ENCODE results near the gene SDE2. TPM values are rescaled to one million over a fixed set of nuclear protein-coding genes. Genes with fewer than 3 reads are reported as not detected.
A peak's percentile ranks its signal among the peaks of the same experiment; 100 is the strongest.

SDE2 gene
- total RNA-seq, 6 experiments from 2014 or later, result 7.1 to 10.9 (median 8.6) TPM

DNA sequence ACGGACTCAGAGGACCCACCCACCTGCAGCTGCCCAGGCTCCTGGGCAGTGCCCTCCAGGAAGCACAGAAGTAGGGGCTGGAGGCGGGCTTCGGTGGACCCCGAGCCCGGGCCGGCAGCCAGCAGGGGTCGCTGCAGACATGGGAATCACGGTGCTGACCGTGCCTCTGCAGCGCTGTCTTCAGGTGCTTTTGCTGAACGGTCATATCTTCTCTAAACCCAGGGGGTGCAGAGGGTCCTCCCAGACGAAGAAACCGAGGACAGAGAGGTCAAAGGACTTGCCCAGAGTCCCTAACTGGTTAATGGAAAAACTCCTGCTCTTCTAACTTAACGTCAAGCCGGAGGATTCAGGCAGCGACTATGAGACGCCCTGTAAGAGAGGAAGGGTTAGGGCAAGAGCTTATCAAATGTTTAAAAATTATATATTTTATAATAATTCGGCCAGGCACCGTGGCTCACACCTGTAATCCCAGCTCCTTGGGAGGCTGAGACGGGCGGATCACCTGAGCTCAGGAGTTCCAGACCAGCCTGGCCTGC lies 36.6 kb downstream of the SDE2 start:
- intact Hi-C loops (cut with DNase I), result no loop called here
- ATAC-seq (peak; percentile 64 to 73 (median 66)), DNase-seq (peak in 2 of 3 donors; percentile 43 to 57)
- H3K4me3 ChIP-seq, result no peak overlapping the region
- no peaks in the 10 kb centered on the region for H3K27me3 ChIP-seq
- peaks cover 0 to 14% (median 3%) of the 10 kb centered on the region in 4 donors for H3K4me1 ChIP-seq
- TF ChIP-seq POLR2A (IDR thresholded peaks at IDR 0.05) (no peak), CTCF (IDR thresholded peaks at IDR 0.05) (peak; percentile 11 to 63 (median 56))
- H3K36me3 ChIP-seq, result no peaks in the 10 kb centered on the region
- 45% methylated on average over 12 of the region's 21 CpGs for WGBS (ENCODE audit: insufficient coverage, low coverage, low lambda C conversion rate, missing lambda C conversion rate)
- no peak overlapping the region for H3K27ac ChIP-seq
- H3K9me3 ChIP-seq, result no peaks in the 10 kb centered on the region

DNA sequence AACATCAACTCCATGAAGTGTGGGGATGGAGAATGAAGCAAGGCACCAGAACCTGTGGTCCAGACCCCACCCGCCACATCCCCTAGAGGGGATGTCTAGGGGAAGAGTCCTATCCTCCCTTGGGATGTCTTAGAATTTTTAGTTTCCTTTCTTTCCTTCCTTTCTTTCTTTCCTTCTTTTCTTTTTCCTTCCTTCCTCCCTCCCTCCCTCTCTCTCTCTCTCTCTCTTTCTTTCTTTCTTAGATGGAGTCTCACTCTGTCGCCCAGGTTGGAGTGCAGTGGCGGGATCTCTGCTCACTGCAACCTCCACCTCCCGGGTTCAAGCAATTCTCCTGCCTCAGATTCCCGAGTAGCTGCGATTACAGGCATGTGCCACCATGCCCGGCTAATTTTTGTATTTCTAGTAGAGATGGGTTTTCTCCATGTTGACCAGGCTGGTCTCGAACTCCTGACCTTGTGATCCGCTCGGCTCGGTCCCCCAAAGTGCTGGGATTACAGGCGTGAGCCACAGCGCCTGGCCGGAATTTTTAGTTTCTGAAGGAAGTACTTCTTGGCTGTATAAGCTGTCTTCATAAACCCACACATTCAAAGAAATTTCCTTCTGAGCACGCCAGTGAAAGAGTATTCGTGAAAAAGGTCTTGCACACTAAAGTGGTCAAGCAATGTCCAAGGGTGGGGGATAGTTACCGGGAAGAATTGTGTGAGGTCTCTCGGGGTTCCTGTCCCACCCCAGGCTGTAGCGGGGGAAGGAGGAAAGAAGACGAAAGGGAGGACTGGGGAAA lies 37.3 kb downstream of the SDE2 start:
- TF ChIP-seq POLR2A (IDR thresholded peaks at IDR 0.05) (no peak), CTCF (IDR thresholded peaks at IDR 0.05) (no peak)
- Histone ChIP-seq H3K4me3 (no peak overlapping the region), H3K9me3 (no peaks in the 10 kb centered on the region), H3K27ac (no peak overlapping the region), H3K4me1 (peaks cover 0 to 14% (median 3%) of the 10 kb centered on the region in 4 donors), H3K27me3 (no peaks in the 10 kb centered on the region), H3K36me3 (no peaks in the 10 kb centered on the region)
- DNase-seq, result peak in 1 of 3 donors; percentile 13
- WGBS (ENCODE audit: insufficient coverage, low coverage, low lambda C conversion rate, missing lambda C conversion rate), result 61% methylated on average over 13 of the region's 20 CpGs
- ATAC-seq, result no peak
- intact Hi-C loops (cut with DNase I), result no loop called here

DNA sequence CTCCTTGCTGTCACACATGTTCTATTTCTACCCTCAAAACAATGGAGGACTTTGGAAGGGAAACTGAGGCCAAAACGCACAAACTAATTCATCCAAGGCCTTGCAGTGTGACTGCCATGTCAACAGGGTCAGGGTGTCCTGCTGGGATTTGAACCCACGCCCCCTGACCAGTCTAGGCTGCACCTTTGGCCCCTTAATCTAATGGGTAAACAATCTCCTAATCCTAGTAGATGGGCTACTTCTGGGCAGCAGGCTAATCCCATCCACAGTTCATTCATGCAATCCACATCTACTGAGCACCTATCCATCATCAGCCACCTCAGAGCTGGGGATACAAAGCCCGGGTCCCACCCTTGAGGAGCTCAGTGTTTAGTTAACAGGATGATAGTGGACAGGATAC lies 41.1 kb downstream of the SDE2 start:
- Histone ChIP-seq H3K27me3 (no peaks in the 10 kb centered on the region), H3K9me3 (no peaks in the 10 kb centered on the region), H3K27ac (no peak overlapping the region), H3K4me3 (no peak overlapping the region), H3K36me3 (no peaks in the 10 kb centered on the region), H3K4me1 (no peaks in the 10 kb centered on the region)
- WGBS (ENCODE audit: insufficient coverage, low coverage, low lambda C conversion rate, missing lambda C conversion rate), result 0% methylated on average over 1 of the region's 3 CpGs
- TF ChIP-seq CTCF (IDR thresholded peaks at IDR 0.05) (no peak), POLR2A (IDR thresholded peaks at IDR 0.05) (no peak)
- intact Hi-C loops (cut with DNase I), result no loop called here
- ATAC-seq (no peak), DNase-seq (no peak)

GRCh38 chr1:225954753-225955152 lies 44.4 kb downstream of the SDE2 start:
- no peaks in the 10 kb centered on the region for H3K9me3 ChIP-seq
- ATAC-seq, result no peak
- H3K4me1 ChIP-seq, result no peaks in the 10 kb centered on the region
- no peaks in the 10 kb centered on the region for H3K27me3 ChIP-seq
- DNase-seq, result no peak
- intact Hi-C loops (cut with DNase I), result no loop called here
- no peak for TF ChIP-seq POLR2A (IDR thresholded peaks at IDR 0.05)
- TF ChIP-seq CTCF (IDR thresholded peaks at IDR 0.05), result no peak
- WGBS (ENCODE audit: insufficient coverage, low coverage, low lambda C conversion rate, missing lambda C conversion rate), result 63% methylated on average over 1 of the region's 1 CpG
- H3K27ac ChIP-seq, result no peak overlapping the region
- no peak overlapping the region for H3K4me3 ChIP-seq
- H3K36me3 ChIP-seq, result no peaks in the 10 kb centered on the region

Measured in right lobe of liver (tissue), 6 donors.